Glomerular endothelial cell (primary cell): Measurements from ENCODE around the gene RBFA. TPM values are rescaled to one million over a fixed set of nuclear protein-coding genes. Genes with fewer than 3 reads are reported as not detected.
"Not testable (repeated sequence)": the region's sequence is repeated elsewhere in the genome, so short reads cannot be mapped to it uniquely, and the experiment has no call there.

ENCODE experiments used
- DNase-seq: peaks from one replicate; pipeline ENCODE4 v3.0.0-alpha.2; 2011; ENCODE audit warnings: low read depth, low spot score; ENCODE audit errors: extremely low read depth
- total RNA-seq: library from RNA; depleted of rRNA; stranded (reverse); fragments of >200 nt; gene quantifications from 2 replicates; pipeline ENCODE4 v1.2.3, GENCODE V29; 2015

The RBFA gene
- total RNA-seq, 1 donor from 2014 or later, result 30.0 TPM

DNA sequence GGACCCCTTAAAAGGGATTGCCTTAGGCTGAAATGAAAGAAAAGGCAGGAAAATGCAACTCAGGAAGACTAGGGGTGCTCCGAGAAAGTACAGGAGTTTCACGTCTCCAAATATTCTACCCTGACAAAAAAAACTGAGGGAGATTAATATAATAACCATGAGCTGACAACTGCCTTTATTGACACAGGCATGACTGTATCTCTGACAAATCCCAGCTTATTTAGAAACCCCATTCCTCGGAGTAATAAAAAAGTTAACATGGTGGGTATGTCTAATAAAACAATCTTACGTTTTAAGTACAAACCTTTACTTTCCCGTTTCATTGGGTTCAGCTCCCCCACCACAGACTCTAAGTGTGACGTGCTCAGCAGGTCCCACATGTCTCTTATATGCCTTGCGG, 7.9 kb upstream of the RBFA start:
- DNase-seq, result no peak

GRCh38 chr18:80027719-80028118, 6.5 kb upstream of the RBFA start:
- not testable (repeated sequence) for DNase-seq

GRCh38 chr18:80029690-80030089, 4.5 kb upstream of the RBFA start:
- no peak for DNase-seq

DNA sequence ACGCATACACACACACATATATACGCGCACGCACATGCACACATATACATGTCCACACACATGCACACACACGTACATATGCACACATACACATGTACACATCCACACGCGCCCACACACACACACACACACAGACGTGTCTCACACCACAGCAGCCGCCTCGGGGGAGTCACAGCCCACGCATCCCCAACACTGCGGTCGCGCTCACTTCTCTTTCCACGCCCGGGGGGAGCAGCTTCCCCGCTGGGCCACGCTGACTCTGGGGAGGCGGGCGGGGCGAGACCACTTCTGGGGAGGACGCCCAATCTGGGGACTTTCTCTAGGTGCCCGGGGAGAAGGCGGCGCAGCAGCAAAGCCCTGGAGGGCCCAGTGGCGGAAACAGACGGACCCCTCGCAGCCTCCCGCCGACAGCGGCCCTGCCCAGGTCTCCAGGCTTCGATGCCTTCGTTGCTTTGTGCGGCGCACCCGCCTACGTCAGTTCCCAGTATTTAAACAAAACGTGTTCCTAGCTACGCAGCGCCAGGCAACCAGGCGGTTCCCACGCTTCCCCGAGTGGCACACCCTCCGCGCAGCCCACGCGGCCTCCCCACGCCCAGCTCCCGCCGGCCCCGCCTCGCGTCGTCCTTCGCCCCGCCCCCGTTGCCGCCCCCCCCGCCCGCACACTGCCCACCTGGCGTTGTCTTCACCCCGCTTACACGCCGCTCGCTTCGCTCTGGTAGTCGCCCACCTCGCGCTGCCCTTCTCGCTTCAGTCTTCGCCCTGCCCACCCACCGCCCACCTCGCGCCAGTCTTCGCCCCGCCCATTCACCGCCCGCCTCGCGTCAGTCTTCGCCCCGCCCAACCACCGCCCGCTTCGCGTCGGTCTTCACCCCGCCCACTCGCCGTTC, 810 bp upstream of the RBFA start:
- no peak for DNase-seq

GRCh38 chr18:80034852-80035406, 695 bp downstream of the RBFA start:
- DNase-seq, result no peak

- DNase-seq, result no peak
Measured at GRCh38 chr18:80035997-80036396, 1.8 kb downstream of the RBFA start.

DNA sequence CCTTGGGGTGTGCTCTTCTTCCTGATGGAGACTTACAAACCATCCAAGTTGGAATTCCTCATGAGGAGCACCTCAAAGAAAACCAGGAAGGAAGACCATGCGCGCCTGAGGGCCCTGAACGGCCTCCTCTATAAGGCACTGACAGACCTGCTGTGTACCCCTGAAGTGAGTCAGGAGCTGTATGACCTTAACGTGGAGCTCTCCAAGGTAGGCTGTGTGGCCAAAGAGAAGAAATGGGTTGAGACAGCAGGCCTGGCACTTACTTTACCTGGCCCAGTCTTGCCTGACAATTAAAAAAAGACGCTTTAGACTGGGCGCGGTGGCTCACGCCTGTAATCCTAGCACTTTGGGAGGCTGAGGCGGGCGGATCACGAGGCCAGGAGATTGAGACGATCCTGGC, 3.1 kb downstream of the RBFA start:
- no peak for DNase-seq

DNA sequence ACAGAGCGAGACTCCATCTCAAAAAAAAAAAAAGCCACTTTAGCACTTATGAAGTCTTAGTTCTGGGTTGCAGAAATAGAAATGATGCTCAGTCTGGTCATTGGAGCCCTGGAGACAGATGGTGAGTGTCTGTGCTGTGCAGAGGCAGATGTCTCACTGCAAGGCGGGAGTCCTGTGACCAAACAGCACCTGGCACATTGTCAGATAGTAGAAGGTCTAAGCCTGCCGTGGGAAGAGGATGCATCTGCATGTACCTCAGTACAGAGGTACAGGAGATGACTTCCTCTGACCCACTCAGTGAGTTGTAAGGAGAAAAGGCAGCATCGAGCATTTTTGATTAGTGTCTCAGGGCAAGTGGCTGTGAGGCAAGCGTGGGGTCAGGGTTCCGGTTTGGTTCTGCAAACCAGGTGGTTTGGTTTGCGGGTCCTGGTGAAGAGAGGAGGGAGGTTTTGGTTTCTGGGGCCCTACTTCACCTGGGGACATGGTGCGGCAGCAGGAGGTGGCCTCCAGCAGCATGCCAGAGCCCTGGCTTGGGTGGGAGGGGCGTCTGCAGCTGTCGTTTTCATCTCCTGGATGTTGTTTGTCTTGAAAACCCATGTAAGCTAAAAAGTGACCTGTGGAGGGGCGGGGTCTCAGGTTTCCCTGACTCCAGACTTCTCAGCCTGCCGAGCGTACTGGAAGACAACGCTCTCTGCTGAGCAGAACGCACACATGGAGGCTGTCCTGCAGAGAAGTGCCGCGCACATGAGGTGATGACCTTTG, 3.8 kb downstream of the RBFA start:
- DNase-seq, result no peak

DNA sequence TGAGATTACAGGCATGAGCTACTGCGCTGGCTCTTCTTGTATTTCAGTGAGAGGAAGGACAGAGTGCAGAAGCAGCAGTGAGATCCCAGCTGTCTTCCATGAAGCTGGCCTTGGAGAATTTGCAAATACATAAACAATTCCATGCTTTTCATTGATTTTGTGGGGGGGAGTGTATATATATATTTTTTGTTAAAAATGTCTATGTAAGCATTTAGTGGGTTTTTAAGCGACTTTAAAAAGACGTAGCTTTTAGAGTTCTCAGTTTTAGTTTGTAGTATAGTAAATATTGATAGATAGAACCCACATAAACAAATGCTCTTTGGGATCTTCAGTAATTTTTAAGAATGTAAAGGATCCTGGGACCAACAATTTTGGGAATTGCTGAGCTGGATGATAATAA, 6.3 kb downstream of the RBFA start:
- no peak for DNase-seq

GRCh38 chr18:80041424-80041823, 7.2 kb downstream of the RBFA start:
- DNase-seq, result no peak

- DNase-seq, result no peak
Measured at GRCh38 chr18:80042785-80043184, 8.6 kb downstream of the RBFA start.

- DNase-seq, result no peak
Measured at GRCh38 chr18:80044072-80044471, 9.8 kb downstream of the RBFA start.

DNA sequence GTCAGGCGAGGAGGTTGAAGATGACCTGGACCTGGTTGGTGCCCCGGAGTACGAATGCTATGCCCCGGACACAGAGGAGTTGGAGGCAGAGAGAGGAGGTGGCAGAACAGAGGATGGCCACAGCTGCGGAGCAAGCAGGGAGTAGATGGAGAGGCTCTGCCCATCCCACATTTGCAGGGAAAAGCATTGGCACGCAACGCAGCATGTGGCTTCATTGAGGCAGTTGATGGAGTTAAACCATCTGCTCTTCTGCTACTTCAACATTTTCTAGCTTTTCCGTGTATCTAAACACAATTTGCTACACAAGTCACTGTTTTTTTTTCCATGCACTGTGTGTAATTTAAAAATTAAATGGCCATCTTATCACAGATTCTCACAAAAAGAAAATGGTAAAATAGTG, 11.8 kb downstream of the RBFA start:
- no peak for DNase-seq

- no peak for DNase-seq
Measured at GRCh38 chr18:80046431-80046830, 12.2 kb downstream of the RBFA start.

GRCh38 chr18:80046961-80047541, 12.8 kb downstream of the RBFA start:
- DNase-seq, result no peak

DNA sequence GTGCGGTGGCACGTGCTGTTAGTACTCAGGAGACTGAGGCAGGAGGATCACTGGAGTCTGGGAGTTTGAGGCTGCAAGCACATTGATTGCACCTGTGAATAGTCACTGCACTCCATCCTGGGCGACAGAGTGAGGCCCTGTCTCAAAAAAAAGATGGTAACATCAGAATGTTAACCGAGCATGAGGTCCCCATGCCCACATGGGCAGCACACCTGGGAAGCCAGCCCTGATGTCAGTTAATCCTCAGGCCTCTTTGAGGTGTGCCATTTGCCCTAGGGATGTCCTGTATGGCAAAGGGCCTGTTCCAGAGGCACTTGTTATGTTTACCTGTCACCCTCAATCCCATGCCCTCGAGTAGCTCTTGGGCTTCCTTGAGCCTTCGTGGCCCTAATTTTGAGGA, 16.6 kb downstream of the RBFA start:
- no peak for DNase-seq

- no peak for DNase-seq
Measured at GRCh38 chr18:80056095-80056494, 21.9 kb downstream of the RBFA start.

- no peak for DNase-seq
Measured at GRCh38 chr18:80059945-80060344, 25.7 kb downstream of the RBFA start.

GRCh38 chr18:80065705-80066104, 31.5 kb downstream of the RBFA start:
- no peak for DNase-seq

DNA sequence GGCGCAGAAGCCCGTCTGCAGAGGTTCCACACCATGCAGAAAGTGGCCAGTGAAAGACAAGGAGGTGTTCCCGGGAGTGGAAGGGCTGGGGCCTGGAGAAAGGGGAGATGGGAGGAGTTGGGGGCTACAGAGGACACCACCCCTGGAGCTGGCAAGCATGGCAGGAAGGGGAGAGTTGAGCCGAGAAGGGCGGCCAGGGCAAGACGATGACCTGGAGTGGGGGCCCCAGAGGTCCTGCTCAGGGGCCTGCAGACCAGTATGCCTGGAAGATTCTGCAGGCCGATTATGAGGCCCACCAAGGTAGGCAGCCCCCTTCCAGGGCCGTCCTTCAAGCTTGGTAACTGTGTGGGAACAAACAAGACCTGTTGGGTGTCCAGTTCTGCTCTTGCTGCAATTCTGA, 33.1 kb downstream of the RBFA start:
- no peak for DNase-seq

DNA sequence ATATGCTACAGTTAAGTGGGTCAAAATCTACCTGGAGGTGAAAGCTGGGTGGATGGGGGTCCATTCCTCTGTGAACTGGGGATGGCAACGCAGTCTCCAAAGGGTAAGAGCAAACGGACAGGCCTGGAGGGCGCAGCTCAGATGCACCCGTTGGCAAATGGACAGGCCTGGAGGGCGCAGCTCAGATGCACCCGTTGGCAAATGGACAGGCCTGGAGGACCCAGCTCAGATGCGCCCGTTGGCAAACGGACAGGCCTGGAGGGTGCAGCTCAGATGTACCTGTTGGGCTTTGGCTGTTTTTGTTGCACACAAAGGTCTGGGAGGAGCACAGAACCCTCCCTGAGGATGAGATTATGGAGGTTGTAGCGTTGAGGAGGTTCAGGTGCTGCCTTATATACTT, 33.7 kb downstream of the RBFA start:
- DNase-seq, result no peak
